Inferior parietal cortex (tissue), 1 donor: ENCODE measurements around the gene ATG4D.
"Not testable (repeated sequence)": the region's sequence is repeated elsewhere in the genome, so short reads cannot be mapped to it uniquely, and the experiment has no call there.

Source experiments
- DNase-seq: peaks from one replicate; pipeline ENCODE4 v3.0.0-alpha.2; 2016; ENCODE audit errors: extremely low spot score

Gene ATG4D

GRCh38 chr19:10519421-10519820, 24.3 kb upstream of the ATG4D start:
- DNase-seq, result no peak

- DNase-seq, result no peak
Measured at GRCh38 chr19:10520652-10521318, 22.9 kb upstream of the ATG4D start.

GRCh38 chr19:10521461-10522171, 22.1 kb upstream of the ATG4D start:
- no peak for DNase-seq

- DNase-seq, result no peak
Measured at GRCh38 chr19:10523135-10523636, 20.5 kb upstream of the ATG4D start.

- DNase-seq, result no peak
Measured at GRCh38 chr19:10525636-10526035, 18.1 kb upstream of the ATG4D start.

- not testable (repeated sequence) for DNase-seq
Measured at GRCh38 chr19:10526887-10527286, 16.8 kb upstream of the ATG4D start.

- no peak for DNase-seq
Measured at GRCh38 chr19:10532457-10532856, 11.2 kb upstream of the ATG4D start.

GRCh38 chr19:10533646-10534386, 9.9 kb upstream of the ATG4D start:
- no peak for DNase-seq

GRCh38 chr19:10535613-10536012, 8.1 kb upstream of the ATG4D start:
- DNase-seq, result no peak

- no peak for DNase-seq
Measured at GRCh38 chr19:10537668-10538067, 6.0 kb upstream of the ATG4D start.

- no peak for DNase-seq
Measured at GRCh38 chr19:10538204-10538983, 5.3 kb upstream of the ATG4D start.

- DNase-seq, result not testable (repeated sequence)
Measured at GRCh38 chr19:10539016-10539415, 4.7 kb upstream of the ATG4D start.

- DNase-seq, result no peak
Measured at GRCh38 chr19:10543059-10543419, 665 bp upstream of the ATG4D start.

- no peak for DNase-seq
Measured at GRCh38 chr19:10544242-10544752, 593 bp downstream of the ATG4D start.

- DNase-seq, result no peak
Measured at GRCh38 chr19:10544753-10545251, 1.1 kb downstream of the ATG4D start.

GRCh38 chr19:10546817-10547216, 3.1 kb downstream of the ATG4D start:
- no peak for DNase-seq

GRCh38 chr19:10548746-10549276, 5.1 kb downstream of the ATG4D start:
- DNase-seq, result no peak

- DNase-seq, result no peak
Measured at GRCh38 chr19:10549733-10550132, 6.0 kb downstream of the ATG4D start.

- no peak for DNase-seq
Measured at GRCh38 chr19:10550336-10550735, 6.6 kb downstream of the ATG4D start.

GRCh38 chr19:10551006-10551405, 7.3 kb downstream of the ATG4D start:
- not testable (repeated sequence) for DNase-seq

GRCh38 chr19:10551698-10552301, 8.1 kb downstream of the ATG4D start:
- DNase-seq, result no peak
